Gastroesophageal sphincter (tissue), 3 donors: ENCODE data around the gene JUP.

ENCODE experiments used
- EP300 ChIP-seq: sonication (generic); formaldehyde crosslinking; IDR thresholded peaks from one replicate; pipeline ENCODE4 v1.6.1; 2017; ENCODE audit warnings: antibody characterized with exemption, mild to moderate bottlenecking
- POLR2A ChIP-seq, 2 donors: fragments of 450-650 bp; IDR thresholded peaks; one replicate each; pipeline ENCODE4 v1.6.1; 2017; ENCODE audit warnings: antibody characterized with exemption in 2 of 2, mild to moderate bottlenecking in 2 of 2, moderate library complexity in 1 of 2
- POLR2AphosphoS5 ChIP-seq: sonication (generic); formaldehyde crosslinking; IDR thresholded peaks from one replicate; pipeline ENCODE4 v1.6.1; 2017; ENCODE audit warnings: antibody characterized with exemption
- TF ChIP-seq, protein P1 (sequence below), 4 experiments: fragments of 200-600 bp in 2 of 4; fragments of 450-650 bp in 2 of 4; sonication (generic) in 1 of 4; IDR thresholded peaks; one replicate each; pipeline ENCODE4 v1.5.1; 2017 to 2019; ENCODE audit warnings: antibody characterized with exemption in 4 of 4, mild to moderate bottlenecking in 2 of 4, moderate library complexity in 2 of 4

DNA sequence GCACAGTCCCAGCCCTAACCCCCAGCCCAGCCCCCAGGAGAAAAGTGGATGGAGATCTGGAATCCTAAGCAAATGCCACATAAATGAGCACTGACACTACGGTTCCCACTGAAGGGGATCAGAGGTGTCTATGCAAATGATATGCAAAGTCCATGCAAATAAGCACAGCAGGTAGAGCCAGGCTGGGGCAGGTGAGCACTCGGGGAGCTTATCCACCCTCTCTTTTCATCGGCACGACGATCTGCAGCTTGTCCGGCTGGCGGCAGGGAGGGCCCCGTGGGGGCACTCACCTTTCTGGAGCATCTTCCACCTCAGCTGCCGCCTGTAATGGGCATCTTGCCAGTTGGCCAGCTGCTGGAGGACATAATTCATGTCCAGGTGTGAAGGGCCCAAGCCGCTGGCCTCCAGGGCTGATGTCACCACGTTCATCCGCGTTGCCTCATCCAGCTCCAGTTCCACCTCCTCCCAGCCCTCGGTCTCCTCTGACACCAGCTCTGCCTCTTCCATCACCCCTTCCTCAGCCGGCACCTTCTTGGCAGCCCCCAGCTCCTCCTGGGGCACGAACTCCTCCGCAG lies 61.9 kb downstream of the JUP start:
- TF ChIP-seq, protein P1, sequence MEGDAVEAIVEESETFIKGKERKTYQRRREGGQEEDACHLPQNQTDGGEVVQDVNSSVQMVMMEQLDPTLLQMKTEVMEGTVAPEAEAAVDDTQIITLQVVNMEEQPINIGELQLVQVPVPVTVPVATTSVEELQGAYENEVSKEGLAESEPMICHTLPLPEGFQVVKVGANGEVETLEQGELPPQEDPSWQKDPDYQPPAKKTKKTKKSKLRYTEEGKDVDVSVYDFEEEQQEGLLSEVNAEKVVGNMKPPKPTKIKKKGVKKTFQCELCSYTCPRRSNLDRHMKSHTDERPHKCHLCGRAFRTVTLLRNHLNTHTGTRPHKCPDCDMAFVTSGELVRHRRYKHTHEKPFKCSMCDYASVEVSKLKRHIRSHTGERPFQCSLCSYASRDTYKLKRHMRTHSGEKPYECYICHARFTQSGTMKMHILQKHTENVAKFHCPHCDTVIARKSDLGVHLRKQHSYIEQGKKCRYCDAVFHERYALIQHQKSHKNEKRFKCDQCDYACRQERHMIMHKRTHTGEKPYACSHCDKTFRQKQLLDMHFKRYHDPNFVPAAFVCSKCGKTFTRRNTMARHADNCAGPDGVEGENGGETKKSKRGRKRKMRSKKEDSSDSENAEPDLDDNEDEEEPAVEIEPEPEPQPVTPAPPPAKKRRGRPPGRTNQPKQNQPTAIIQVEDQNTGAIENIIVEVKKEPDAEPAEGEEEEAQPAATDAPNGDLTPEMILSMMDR (IDR thresholded peaks at IDR 0.05), result no peak
- TF ChIP-seq POLR2AphosphoS5 (no peak), POLR2A (IDR thresholded peaks at IDR 0.05) (no peak), EP300 (no peak)
